Measurements from ENCODE around the gene ANAPC7.

GRCh38 chr12:110449799-110450497 is 46.4 kb upstream of the ANAPC7 start, which contains the start of gene ARPC3:
- TF ChIP-seq EZH2 (IDR thresholded peaks at IDR 0.05; ENCODE audit: low read length) (no peak), CTCF (optimal IDR thresholded peaks at IDR 0.05 in 1 of 3, IDR thresholded peaks at IDR 0.05 in 1 of 3, conservative IDR thresholded peaks at IDR 0.05 in 1 of 3; ENCODE audit: extremely low read depth in 1 of 3, insufficient read depth in 2 of 3, low read length in 3 of 3) (peak; percentile 91 to 94 (median 92))
